Right lobe of liver (tissue), 4 donors: ENCODE results near the gene PRRX2.

Experiments
- CTCF ChIP-seq, 4 donors: fragments of 200-600 bp in 3 of 4; fragments of 450-650 bp in 1 of 4; IDR thresholded peaks; one replicate each; pipeline versions ENCODE4 v1.5.1 to v1.8.0; 2016 to 2022; ENCODE audit warnings: antibody characterized with exemption in 4 of 4, mild to moderate bottlenecking in 2 of 4
- POLR2A ChIP-seq: fragments of 450-650 bp; IDR thresholded peaks from one replicate; pipeline ENCODE4 v1.6.1; 2017; ENCODE audit warnings: antibody characterized with exemption, mild to moderate bottlenecking
- donor health status: DM: no; HTN: no; CAD: no.
- donor health status: DM: no; HTN: no; CAD: no.
- donor health status: DM: no; HTN: yes; CAD: no.

DNA sequence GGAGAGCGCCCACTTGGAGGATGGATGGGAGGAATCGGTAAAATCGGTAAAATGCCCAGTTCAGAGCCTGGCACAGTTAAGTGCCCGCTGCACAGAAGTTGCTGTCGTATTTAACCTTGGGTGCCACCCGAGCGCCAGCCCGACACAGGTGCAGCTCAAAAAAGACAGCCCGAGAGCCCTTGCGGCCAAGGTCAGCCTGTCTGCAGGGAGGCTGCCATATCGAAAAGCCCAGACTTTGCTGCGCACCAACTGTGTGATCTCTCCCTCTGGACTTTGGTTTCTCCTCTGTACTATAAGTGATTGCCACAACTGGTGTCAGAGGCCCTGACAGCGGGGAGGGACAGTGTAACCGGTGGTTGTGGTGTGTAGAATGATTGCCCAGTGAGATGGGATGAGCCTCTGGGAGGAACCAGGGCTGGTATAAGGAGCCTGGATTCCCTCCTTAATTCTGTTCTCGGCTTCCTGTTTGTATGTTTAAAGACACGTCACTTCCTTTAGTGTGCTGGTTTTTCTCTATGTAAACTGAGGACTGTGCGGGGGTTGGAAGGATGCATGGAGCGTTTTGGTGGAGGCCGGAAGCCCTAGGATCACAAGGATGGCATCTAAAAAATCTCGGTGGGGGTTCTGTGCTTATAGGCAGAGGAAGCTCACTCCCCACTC is 38.7 kb upstream of the PRRX2 start:
- TF ChIP-seq CTCF (IDR thresholded peaks at IDR 0.05) (no peak), POLR2A (no peak)
